DMS79 (cell line): Measurements from ENCODE around the gene SFN.
"Not testable (repeated sequence)": the region's sequence is repeated elsewhere in the genome, so short reads cannot be mapped to it uniquely, and the experiment has no call there.

Source experiments
- DNase-seq: peaks from one replicate; lab custom pipeline; 2025; lab: John Stamatoyannopoulos, UW

The SFN gene

GRCh38 chr1:26864610-26865480 is 1.9 kb downstream of the SFN start:
- peak; percentile 95 for DNase-seq

- not testable (repeated sequence) for DNase-seq
Observed at GRCh38 chr1:26873097-26873496, 10.1 kb downstream of the SFN start.

- DNase-seq, result no peak
Observed at GRCh38 chr1:26874896-26875295, 11.9 kb downstream of the SFN start.

GRCh38 chr1:26877326-26877725 is 14.4 kb downstream of the SFN start:
- no peak for DNase-seq

- no peak for DNase-seq
Observed at GRCh38 chr1:26879793-26880192, 16.8 kb downstream of the SFN start.

- not testable (repeated sequence) for DNase-seq
Observed at GRCh38 chr1:26881611-26882010, 18.7 kb downstream of the SFN start.

- no peak for DNase-seq
Observed at GRCh38 chr1:26882696-26883463, 19.9 kb downstream of the SFN start.

GRCh38 chr1:26887125-26887524 is 24.2 kb downstream of the SFN start:
- no peak for DNase-seq

- no peak for DNase-seq
Observed at GRCh38 chr1:26888231-26888630, 25.3 kb downstream of the SFN start.

- DNase-seq, result peak; percentile 52
Observed at GRCh38 chr1:26889551-26890466, 26.9 kb downstream of the SFN start, which contains the start of gene GPN2. Gene GPN2, minus strand, starts transcription at chr1:26890283. Its CDS starts 187 bp downstream, at chr1:26890096.

- DNase-seq, result no peak
Observed at GRCh38 chr1:26890467-26890796, 27.5 kb downstream of the SFN start.

GRCh38 chr1:26894263-26894662 is 31.3 kb downstream of the SFN start:
- DNase-seq, result no peak

GRCh38 chr1:26897351-26897750 is 34.4 kb downstream of the SFN start:
- DNase-seq, result no peak

- peak; percentile 91 for DNase-seq
Observed at GRCh38 chr1:26900001-26900814, 37.3 kb downstream of the SFN start, which contains the start of gene GPATCH3. Gene GPATCH3, minus strand, starts transcription at chr1:26900467. Its CDS starts 25 bp downstream, at chr1:26900442.

- DNase-seq, result no peak
Observed at GRCh38 chr1:26900815-26901511, 38.0 kb downstream of the SFN start.

GRCh38 chr1:26907071-26907917 is 44.3 kb downstream of the SFN start:
- no peak for DNase-seq

- DNase-seq, result no peak
Observed at GRCh38 chr1:26909951-26910342, 47.0 kb downstream of the SFN start.

- DNase-seq, result no peak
Observed at GRCh38 chr1:26910343-26911160, 47.6 kb downstream of the SFN start.
